ENCODE results near the gene HSPG2.

GRCh38 chr1:21913258-21913657, 23.9 kb downstream of the HSPG2 start:
- TF ChIP-seq RAD21 (conservative IDR thresholded peaks at IDR 0.05) (no peak), CTCF (IDR thresholded peaks at IDR 0.05; ENCODE audit: poor library complexity, severe bottlenecking) (no peak), POLR2AphosphoS5 (IDR thresholded peaks at IDR 0.05) (no peak), TAF1 (IDR thresholded peaks at IDR 0.05; ENCODE audit: low read depth) (no peak), EP300 (conservative IDR thresholded peaks at IDR 0.05; ENCODE audit: poor library complexity, severe bottlenecking) (no peak), SMC3 (conservative IDR thresholded peaks at IDR 0.05; ENCODE audit: poor library complexity) (no peak), EZH2 (IDR thresholded peaks at IDR 0.05; ENCODE audit: borderline replicate concordance, insufficient read depth, low read length, poor library complexity, severe bottlenecking) (no peak)

Data from neural cell (in vitro differentiated cells).